GM19438 (cell line): ENCODE data around the gene YBX1.
"Not testable (repeated sequence)": the region's sequence is repeated elsewhere in the genome, so short reads cannot be mapped to it uniquely, and the experiment has no call there.

Source experiments
- ATAC-seq: cut with Tn5 transposase; IDR thresholded peaks from one replicate; pipeline ENCODE4 v1.9.1; 2021; ENCODE audit warnings: low read depth; ENCODE audit not compliant: unreplicated experiment

Gene YBX1

GRCh38 chr1:42686418-42686817 lies 4.2 kb downstream of the YBX1 start:
- ATAC-seq = no peak

- ATAC-seq = no peak
Measured at GRCh38 chr1:42689912-42690311, 7.7 kb downstream of the YBX1 start.

DNA sequence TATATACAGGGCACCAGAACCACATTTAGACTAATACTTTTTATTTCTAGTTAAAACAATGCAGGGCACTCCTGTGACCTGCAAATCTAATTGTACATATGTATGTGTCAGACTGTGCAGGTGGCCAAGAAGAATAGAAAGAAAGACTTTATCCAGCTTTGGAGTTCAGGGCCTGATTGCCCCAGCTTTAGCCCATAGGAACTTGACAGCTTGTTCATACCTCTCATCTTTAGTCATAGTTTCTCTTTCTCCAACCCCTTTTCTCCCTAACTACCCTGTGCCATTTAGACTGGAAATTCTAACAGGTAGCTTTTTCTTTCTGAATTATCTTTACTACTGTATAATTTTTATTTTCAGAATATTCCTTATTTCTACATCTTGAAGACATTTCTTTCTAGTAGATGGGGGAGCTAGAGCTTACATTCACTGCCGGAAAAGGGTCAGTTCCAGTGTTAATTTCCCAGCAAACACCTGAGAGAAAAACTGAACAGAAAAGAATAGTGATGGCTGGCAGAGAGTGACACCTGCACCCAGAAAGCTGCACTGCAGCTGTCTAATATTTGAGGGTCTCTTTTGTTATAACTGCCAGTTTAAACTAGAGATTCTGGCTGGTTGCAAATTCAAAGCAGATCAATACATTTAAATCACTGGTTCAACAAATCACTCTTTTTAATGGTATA lies 8.4 kb downstream of the YBX1 start:
- no peak for ATAC-seq

- ATAC-seq = no peak
Measured at GRCh38 chr1:42691157-42691498, 8.9 kb downstream of the YBX1 start.

- ATAC-seq = no peak
Measured at GRCh38 chr1:42692461-42692860, 10.2 kb downstream of the YBX1 start.

DNA sequence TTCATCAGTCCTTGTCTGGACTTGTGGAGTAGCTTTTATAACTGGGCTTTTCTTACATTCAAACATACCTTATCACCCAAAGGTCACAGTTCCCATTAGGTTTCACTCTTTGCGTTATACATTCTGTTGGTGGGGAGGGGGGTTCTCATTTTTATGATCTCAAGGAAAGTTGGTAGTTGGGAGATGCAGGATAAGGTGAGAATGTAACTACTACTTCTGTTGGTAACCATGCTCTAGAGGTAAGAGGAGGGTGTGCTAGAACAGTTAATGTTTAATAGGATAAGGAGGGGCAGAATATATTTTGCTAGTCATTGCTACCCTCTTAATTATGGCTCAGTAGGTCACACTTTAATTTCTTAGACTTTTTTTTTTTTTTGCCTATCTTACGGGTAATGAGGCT lies 10.7 kb downstream of the YBX1 start:
- no peak for ATAC-seq

DNA sequence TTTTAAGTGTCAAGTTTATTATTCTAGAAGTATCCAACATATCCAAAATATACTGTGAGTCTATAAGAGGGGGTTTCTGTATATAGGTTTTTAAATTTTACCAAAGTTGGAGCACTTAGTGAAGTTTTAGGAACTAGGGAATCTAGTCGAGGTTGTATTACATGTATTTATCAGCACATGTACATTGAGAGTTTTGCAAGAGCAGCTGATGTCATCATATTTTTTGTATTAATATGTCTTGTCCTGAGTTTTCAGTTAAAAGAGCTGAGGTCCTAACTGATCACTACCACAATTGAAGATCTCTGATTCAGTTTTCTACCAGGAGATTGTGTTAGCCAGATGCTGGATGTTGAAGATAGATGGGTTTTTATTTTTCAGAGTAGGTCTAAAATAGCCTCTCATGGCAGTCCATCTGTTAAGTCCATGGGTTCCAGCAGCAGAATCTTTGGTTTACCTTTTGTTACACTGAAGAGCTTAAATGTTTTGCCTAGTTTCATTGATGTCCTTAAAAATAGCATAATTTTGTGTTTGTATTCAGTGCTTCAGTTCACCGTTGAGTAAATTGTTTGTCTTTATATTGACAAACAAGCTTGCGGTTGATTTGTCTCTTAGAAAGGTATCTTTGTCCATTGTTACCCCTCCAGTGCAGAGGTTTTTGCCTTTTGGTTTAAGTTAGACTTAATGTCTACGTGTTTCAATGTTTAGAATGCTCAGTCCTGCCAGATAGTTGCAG lies 16.0 kb downstream of the YBX1 start:
- ATAC-seq = no peak

- ATAC-seq = no peak
Measured at GRCh38 chr1:42700006-42700405, 17.8 kb downstream of the YBX1 start.

DNA sequence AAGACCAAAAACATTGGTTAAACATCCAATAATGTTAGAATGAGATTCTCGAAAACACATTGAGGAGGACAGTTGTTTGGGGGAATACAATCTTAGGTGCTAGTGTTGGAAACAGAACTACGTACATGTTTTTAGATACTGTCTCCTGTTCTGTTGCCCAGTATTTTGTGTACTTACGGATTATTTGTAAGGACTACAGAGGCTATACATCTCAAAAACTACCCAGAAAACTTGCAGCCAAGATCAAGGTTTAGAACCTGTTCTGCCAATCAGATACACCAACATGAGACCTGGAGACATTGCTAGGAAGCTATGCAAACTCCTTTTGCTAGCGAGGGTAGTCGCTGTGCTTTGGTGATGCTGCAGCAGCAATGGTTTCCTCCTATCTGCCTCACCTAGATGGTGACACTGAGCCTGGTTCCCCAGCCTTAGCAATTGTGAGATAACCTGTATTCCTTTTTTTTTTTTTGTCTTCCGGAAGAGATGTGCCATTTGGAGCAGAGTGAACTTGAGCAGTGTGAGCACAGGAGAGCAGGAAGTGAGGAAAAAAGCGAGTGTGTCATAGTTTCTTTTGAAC lies 21.8 kb downstream of the YBX1 start:
- no peak for ATAC-seq

- ATAC-seq = not testable (repeated sequence)
Measured at GRCh38 chr1:42712808-42713207, 30.6 kb downstream of the YBX1 start.

DNA sequence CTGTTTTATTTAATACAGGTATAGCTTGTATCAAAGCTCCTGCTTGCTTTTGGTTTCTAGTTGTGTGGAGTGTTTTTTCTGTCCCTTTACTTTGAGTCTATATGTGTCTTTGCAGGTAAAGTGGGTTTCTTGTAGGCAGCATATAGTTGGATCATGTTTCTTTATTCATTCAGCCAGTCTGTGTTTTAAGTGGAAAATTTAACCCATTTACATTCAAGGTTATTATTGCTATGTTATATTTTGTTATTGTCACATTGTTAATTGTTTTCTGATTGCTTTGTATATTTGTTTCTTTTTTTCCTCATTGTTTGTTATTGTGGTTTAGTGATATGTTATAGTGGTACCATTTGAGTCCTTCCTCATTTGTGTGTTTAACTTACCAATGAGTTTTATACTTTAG lies 31.1 kb downstream of the YBX1 start:
- ATAC-seq = no peak

GRCh38 chr1:42714441-42714840 lies 32.2 kb downstream of the YBX1 start:
- ATAC-seq = not testable (repeated sequence)

DNA sequence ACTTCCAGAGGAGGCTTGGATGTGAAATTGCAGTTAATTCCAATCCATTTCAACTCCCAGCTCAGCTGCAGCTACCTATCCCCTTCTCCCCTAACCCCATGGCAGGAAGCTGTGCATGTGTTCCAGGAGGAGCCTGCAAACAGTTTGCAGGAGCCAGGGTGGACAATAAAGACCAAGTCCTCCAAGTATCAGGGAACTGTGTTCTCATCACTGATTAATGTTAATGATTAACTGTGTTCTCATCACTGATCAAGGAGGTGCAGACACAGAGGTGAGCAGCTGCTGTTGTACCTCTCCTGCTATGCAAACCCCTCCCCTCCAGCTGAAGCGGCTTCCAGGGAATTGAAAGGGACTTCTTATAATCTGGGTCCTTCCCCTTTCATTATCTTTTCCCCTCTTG lies 38.6 kb downstream of the YBX1 start:
- ATAC-seq = no peak

- no peak for ATAC-seq
Measured at GRCh38 chr1:42721926-42722325, 39.7 kb downstream of the YBX1 start.

DNA sequence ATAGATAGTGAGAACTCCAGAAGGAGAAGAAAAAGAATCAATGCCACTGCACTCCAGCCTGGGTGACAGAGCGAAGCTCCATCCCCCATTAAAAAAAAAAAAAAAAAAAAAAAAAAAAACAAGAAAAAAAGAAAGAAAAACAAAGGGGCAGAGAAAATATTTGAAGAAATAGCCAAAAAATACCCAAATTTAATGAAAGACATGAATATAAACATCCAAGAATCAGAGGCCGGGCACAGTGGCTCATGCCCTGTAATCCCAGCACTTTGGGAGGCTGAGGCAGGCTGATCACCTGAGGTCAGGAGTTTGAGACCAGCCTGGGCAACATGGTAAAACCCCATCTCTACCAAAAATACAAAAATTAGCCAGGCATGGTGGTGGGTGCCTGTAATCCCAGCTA lies 40.2 kb downstream of the YBX1 start:
- not testable (repeated sequence) for ATAC-seq

GRCh38 chr1:42723511-42723910 lies 41.3 kb downstream of the YBX1 start:
- ATAC-seq = no peak

DNA sequence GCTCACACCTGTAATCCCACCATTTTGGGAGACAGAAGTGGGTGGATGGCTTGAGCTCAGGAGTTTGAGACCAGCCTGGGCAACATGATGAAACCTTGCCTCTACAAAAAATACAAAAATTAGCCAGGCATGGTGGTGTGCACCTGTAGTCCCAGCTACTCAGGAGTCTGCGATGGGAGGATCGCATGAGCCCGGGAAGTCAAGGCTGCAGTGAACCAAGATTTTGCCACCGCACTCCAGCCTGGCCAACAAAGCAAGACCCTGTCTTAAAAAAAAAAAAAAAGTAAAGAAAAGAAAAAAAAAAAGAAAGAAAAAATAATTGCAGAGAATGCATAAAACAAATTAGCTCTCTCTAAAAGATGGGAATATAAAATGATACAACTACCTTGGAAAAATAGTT lies 43.6 kb downstream of the YBX1 start:
- not testable (repeated sequence) for ATAC-seq

GRCh38 chr1:42730002-42730401 lies 47.8 kb downstream of the YBX1 start:
- no peak for ATAC-seq

GRCh38 chr1:42730988-42731387 lies 48.8 kb downstream of the YBX1 start:
- no peak for ATAC-seq

DNA sequence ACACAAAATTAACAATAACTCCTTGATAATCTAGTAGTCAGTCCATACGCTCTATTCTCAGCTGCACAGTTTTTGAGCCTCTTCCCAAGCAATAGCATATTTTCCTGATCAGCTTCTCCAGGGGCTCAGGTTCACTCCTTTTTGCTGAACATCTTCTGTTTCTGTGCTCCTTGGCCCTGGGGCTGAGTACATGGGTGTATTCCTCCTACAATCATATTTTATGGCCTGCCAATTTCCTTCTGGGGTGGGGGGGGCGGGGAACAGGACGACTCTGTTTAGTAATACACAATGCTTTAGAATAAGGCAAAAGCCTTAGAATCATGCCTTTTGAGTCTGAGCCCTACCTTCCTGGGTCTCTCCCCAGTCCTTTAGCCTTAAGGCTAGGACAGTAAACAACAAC lies 49.4 kb downstream of the YBX1 start:
- ATAC-seq = no peak

GRCh38 chr1:42732126-42732680 lies 50.0 kb downstream of the YBX1 start:
- ATAC-seq = no peak
